Measurements from ENCODE around the gene MVB12A. TPM values are rescaled to one million over a fixed set of nuclear protein-coding genes. Genes with fewer than 3 reads are reported as not detected.

Gene MVB12A
- total and polyA plus RNA-seq, 9 of the 15 experiments (the other 6 are each of a cell fraction or from before 2014, with no cell fraction given), result 1.2 to 46.2 (median 22.4) TPM

GRCh38 chr19:17470068-17470841 is 50.4 kb downstream of the MVB12A start, which contains the start of gene SLC27A1 (continued):
- TF ChIP-seq CREB3L1 (IDR thresholded peaks at IDR 0.05; ENCODE audit: borderline replicate concordance, low read depth) (no peak), PRPF4 (IDR thresholded peaks at IDR 0.05; ENCODE audit: insufficient read depth, low read depth, low read length, poor library complexity, severe bottlenecking) (no peak), MED1 (CRISPR knock-in tag; IDR thresholded peaks at IDR 0.05; ENCODE audit: borderline replicate concordance) (no peak), ZNF133 (CRISPR knock-in tag; IDR thresholded peaks at IDR 0.05) (no peak), MYNN (IDR thresholded peaks at IDR 0.05) (no peak), MYNN (CRISPR knock-in tag; IDR thresholded peaks at IDR 0.05) (no peak), SNRNP70 (optimal IDR thresholded peaks at IDR 0.05; ENCODE audit: low read depth, low read length) (no peak), SMAD3 (CRISPR knock-in tag; conservative IDR thresholded peaks at IDR 0.05) (no peak), ZNF76 (CRISPR knock-in tag; IDR thresholded peaks at IDR 0.05; ENCODE audit: borderline replicate concordance) (no peak), ZNF766 (CRISPR knock-in tag; conservative IDR thresholded peaks at IDR 0.05) (no peak), ZNF77 (CRISPR knock-in tag; IDR thresholded peaks at IDR 0.05) (no peak), ZBTB7A (IDR thresholded peaks at IDR 0.05; ENCODE audit: borderline replicate concordance, control insufficient read depth, low read depth, low read length) (peak; percentile 96), ZNF778 (CRISPR knock-in tag; IDR thresholded peaks at IDR 0.05) (no peak), ZNF165 (CRISPR knock-in tag; IDR thresholded peaks at IDR 0.05; ENCODE audit: borderline replicate concordance) (no peak), ZNF695 (CRISPR knock-in tag; IDR thresholded peaks at IDR 0.05) (0 out of 2 replicates have a peak, but pooled peaks have one; percentile 39), ZC3H8 (IDR thresholded peaks at IDR 0.05) (no peak), ZNF24 (IDR thresholded peaks at IDR 0.05) (no peak), PCBP1 (IDR thresholded peaks at IDR 0.05; ENCODE audit: low read depth, low read length, poor library complexity, severe bottlenecking) (no peak), NFIC (IDR thresholded peaks at IDR 0.05) (no peak), ERF (CRISPR knock-in tag; IDR thresholded peaks at IDR 0.05) (0 out of 2 replicates have a peak, but pooled peaks have one; percentile 54)
- TF ChIP-seq, protein P1, sequence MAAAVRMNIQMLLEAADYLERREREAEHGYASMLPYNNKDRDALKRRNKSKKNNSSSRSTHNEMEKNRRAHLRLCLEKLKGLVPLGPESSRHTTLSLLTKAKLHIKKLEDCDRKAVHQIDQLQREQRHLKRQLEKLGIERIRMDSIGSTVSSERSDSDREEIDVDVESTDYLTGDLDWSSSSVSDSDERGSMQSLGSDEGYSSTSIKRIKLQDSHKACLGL (CRISPR knock-in tag; IDR thresholded peaks at IDR 0.05; ENCODE audit: borderline replicate concordance, poor library complexity, severe bottlenecking), result no peak
- TF ChIP-seq, protein P2, sequence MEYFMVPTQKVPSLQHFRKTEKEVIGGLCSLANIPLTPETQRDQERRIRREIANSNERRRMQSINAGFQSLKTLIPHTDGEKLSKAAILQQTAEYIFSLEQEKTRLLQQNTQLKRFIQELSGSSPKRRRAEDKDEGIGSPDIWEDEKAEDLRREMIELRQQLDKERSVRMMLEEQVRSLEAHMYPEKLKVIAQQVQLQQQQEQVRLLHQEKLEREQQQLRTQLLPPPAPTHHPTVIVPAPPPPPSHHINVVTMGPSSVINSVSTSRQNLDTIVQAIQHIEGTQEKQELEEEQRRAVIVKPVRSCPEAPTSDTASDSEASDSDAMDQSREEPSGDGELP (CRISPR knock-in tag; IDR thresholded peaks at IDR 0.05; ENCODE audit: borderline replicate concordance), result no peak
- TF ChIP-seq, protein P3, sequence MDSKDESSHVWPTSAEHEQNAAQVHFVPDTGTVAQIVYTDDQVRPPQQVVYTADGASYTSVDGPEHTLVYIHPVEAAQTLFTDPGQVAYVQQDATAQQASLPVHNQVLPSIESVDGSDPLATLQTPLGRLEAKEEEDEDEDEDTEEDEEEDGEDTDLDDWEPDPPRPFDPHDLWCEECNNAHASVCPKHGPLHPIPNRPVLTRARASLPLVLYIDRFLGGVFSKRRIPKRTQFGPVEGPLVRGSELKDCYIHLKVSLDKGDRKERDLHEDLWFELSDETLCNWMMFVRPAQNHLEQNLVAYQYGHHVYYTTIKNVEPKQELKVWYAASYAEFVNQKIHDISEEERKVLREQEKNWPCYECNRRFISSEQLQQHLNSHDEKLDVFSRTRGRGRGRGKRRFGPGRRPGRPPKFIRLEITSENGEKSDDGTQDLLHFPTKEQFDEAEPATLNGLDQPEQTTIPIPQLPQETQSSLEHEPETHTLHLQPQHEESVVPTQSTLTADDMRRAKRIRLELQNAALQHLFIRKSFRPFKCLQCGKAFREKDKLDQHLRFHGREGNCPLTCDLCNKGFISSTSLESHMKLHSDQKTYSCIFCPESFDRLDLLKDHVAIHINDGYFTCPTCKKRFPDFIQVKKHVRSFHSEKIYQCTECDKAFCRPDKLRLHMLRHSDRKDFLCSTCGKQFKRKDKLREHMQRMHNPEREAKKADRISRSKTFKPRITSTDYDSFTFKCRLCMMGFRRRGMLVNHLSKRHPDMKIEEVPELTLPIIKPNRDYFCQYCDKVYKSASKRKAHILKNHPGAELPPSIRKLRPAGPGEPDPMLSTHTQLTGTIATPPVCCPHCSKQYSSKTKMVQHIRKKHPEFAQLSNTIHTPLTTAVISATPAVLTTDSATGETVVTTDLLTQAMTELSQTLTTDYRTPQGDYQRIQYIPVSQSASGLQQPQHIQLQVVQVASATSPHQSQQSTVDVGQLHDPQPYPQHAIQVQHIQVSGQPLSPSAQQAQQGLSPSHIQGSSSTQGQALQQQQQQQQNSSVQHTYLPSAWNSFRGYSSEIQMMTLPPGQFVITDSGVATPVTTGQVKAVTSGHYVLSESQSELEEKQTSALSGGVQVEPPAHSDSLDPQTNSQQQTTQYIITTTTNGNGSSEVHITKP (IDR thresholded peaks at IDR 0.05; ENCODE audit: partially characterized antibody), result peak; percentile 65
